ENCODE measurements around the gene STAT6.
"Not testable (repeated sequence)": the region's sequence is repeated elsewhere in the genome, so short reads cannot be mapped to it uniquely, and the experiment has no call there.

Gene STAT6

GRCh38 chr12:57126561-57126960, 15.4 kb upstream of the STAT6 start:
- DNase-seq: no peak

DNA sequence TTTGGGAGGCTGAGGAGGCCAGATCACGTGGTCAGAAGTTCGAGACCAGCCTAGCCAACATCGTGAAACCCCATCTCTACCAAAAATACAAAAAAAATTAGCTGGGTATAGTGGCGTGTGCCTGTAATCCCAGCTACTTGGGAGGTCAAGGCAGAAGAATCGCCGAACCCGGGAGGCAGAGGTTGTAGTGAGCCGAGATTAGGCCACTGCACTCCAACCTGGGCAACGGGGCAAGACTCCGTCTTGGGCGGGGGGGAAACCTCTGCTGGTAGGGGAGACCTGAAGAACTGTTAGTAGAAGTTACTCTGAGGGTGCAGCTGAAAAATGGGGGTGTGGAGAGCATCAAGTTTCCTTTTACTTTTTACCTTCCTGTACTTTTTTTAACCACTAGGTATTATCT, 14.9 kb upstream of the STAT6 start:
- DNase-seq: no peak

GRCh38 chr12:57124261-57124877, 13.2 kb upstream of the STAT6 start:
- DNase-seq: peak; percentile 62

- no peak for DNase-seq
These were observed 12.7 kb upstream of the STAT6 start for GRCh38 chr12:57123813-57124212.

DNA sequence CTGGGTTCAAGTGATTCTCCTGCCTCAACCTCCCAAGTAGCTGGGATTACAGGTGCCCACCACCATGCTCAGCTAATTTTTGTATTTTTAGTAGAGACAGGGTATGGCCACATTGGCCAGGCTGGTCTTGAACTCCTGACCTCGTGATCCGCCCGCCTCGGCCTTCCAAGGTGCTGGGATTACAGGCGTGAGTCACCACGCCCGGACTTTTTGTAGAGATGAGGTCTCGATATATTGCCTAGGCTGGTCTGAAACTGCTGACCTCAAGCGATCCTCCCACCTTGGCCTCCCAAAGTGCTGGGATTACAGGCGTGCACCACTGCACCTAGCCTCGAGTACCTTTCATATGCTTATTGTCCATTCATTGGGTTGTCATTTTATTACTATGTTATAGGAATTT, 9.6 kb upstream of the STAT6 start:
- DNase-seq: not testable (repeated sequence)

DNA sequence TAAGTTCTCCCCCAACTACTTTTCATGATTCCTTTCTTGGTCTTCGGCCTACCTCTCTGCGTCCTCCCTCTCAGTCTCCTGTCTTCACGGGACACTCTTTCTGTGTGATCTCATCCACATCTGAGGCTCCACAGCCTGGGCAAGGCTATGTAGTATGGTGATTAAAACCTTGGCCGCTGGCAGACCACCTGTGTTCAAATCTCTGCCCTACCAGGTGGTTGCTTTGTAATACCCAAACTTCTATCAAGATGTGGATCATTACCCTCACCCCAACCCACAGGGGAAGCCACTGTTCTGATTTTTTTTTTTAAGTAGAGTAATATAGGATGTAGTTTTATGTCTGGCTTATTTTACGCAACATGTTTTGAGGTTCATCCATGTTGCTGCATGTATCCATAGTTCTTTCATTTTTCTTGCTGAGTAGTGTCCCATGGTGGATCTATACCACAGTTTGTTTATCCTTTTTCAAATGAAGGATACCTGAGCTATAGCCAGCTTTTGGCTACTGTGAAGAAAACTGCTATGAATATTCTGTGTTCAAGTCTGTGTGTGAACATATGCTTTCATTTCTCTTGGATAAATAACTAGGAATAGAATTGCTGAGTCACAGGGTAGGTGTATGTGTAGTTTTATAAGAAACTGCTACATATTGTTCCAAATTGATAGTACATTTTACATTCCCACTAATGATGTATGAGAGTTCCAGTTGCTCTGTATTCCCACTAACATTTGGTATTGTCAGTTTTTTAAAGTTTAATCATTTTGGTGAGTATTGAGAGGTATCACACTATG, 8.3 kb upstream of the STAT6 start:
- DNase-seq: no peak

DNA sequence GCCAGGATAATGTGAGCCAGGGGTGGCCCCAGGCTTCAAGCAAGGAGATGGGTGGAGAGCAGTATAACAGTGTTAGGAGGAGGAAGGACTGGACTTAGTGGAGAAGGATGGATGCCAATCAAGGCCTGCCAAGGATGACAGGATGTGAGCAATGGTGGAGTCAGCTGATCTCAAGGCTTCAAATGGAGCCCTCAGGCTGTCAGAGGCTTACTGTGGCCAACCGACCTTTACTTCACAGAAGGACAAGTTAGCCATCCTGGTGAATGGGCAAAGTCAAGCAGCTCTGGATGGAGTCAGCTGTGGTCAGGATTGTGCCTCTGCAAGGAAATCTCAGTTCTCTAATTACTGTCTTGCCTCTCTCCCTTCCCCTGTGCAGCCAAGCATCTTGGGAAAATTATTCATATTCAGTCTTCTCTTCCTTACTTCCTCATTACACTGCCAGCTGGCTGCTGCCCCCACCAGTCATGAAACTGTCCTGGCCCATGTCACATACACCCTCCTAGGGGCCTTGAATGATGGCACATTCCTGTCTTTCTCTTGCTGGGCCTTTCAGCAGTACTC, 7.6 kb upstream of the STAT6 start:
- DNase-seq: no peak

- DNase-seq: no peak
These were observed 5.6 kb upstream of the STAT6 start for GRCh38 chr12:57116580-57117281.

GRCh38 chr12:57112492-57113294, 1.5 kb upstream of the STAT6 start:
- DNase-seq: no peak

- peak; percentile 17 for DNase-seq
These were observed 795 bp downstream of the STAT6 start for GRCh38 chr12:57110104-57111030.

GRCh38 chr12:57109207-57110103, 1.7 kb downstream of the STAT6 start:
- no peak for DNase-seq

DNA sequence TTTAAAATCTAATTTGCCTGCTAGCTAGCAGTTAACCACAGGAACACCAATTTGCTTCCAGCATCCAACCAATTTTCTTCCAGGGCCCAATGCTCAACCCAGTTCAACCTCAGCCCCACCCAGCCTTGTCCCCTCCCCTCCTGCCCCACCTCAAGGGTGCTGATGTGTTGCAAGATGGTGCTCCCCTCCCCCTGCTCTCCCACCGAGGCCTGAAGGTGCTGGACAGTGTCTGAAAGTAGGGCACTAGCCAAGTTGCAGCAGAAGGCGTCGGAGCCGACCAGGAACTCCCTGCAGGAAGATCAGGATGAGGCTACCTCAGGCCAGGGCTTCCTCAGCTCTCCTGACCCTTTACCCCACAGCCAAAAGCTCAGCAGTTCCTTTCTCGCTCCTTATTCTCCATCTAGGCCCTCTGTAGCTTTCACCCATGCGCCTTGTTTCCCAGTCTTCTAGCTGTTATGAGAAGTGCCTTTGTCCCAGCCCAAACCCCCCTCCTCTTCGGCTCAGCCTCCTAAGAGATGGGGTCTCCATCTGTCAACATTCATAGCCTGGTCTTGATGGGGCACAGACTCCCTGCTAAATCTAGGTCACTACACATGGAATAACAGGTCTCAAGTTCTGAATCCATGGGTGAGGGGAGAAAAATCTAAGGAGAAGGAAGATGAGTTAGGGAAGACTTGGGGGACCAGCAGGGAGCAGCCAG, 3.6 kb downstream of the STAT6 start:
- DNase-seq: no peak

DNA sequence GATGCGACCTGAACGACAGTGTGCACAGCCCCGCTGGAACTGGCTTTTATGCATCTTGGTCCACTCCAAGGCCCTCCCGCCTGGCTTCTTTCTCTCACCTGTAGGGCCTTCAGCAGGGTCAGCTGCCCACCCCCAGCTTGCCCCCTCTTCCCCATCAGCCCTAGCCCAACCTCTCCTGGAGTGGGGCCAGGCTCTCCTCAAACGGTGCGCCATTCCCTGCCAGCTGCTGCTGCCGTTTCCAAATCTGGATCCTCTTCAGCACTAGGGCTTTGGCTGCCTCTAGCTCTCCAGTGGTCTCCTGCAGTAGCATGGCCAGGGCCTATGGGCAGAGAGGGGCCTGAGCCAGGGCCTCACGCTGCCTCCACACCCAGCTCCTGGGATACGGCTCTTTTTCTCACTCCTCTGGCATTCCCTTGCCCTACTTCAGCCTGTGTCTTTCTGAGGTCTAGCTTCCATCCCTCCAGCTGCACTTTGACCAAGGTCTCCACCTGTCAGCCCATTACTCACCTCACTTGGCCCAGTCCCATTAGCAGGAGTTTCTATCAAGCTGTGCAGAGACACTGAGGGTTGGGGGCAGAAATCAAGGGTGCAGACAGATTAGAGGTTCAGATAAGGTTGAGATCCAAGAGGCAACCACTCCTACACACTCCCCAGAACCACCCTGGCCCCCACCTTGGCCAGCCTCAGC, 5.0 kb downstream of the STAT6 start:
- no peak for DNase-seq

DNA sequence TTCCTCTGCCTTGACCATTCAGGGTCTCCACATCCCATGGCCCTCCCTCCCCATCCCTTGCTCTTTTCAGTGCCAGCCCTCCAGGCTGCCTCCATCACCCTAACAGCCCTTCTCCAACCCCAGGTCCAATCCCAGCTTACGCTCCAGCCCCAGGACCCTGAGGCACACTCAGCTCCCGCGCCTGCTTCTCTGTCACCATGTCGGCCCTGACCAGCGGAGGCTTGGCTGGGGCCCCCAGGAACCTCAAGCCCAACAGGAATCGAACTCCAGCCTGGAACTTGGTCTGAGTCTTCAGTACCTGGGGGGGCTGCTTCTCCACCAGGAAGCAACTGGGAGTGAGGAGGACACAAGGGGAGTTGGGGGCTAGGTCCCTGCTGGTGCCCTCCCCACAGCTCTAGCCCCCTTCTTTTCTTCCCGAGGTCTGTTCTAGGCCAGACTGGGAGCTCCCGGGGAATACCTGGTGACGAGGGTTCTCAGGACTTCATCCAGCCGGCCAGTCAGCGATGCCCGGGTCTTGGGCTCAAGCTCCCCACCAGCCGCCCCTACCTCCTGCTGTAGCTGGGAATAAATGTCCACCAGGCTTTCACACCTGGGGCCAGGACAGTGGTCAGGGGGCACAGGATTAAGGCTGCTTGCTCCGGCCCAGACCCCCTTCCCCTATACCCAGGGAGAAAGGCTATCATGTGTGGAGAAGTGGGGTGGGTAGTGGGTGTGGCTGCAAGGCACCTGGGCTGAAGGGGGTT, 6.0 kb downstream of the STAT6 start:
- DNase-seq: no peak

GRCh38 chr12:57104292-57104910, 6.8 kb downstream of the STAT6 start:
- DNase-seq: no peak

GRCh38 chr12:57103856-57104255, 7.3 kb downstream of the STAT6 start:
- DNase-seq: no peak

DNA sequence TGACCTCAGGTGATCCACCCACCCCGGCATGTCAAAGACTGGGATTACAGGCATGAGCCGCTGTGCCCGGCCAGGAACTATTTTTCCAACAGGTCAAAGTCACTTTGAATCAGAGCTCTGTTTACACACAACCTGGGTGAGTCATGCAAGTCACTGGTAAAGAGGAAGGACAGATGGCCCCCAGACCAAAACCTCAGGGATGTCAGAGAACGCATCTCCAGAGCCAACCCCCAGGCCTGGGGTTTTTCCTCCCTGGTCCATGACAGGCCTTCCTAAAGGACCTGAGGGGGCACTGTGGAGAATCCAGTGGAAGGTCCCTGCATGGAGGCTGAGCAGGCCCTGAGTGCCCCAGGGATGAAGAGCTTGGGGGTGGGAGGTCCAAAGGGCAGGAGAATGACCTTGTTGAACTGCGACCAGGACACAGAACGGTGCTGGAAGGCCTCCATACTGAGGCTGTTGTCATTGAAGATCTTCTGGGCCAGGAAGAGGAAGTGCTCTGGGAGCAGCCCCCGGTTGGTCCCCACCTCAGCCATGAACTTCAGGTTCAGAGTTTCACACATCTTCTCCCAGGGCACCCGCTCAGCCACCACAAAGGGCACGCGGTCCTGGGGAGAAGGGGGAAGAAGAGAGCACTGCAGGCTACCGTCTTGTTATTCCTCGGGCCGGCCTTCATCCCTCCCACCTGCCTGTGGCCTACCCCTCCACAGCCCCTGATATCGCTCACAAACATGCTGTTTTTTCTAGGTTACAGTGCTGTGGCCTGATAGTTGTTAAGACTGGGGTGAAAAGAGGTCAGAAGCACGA, 9.1 kb downstream of the STAT6 start:
- DNase-seq: no peak

All from NCI-H1436 (cell line).